IMR-90 (cell line): ENCODE data around the gene HMGB2.

Experiments
- CEBPB ChIP-seq: IDR thresholded peaks from 2 replicates; pipeline ENCODE4 v1.6.1; 2012; ENCODE audit warnings: low read depth, low read length, improper control_type of control experiment
- TF ChIP-seq, protein P1 (sequence below): conservative IDR thresholded peaks from 2 replicates; pipeline ENCODE4 v1.5.1; 2012; ENCODE audit warnings: mild to moderate bottlenecking, low read depth, low read length, improper control_type of control experiment
- TF ChIP-seq, protein P2 (sequence below): fragments of 150-350 bp; IDR thresholded peaks from 2 replicates; pipeline ENCODE4 v1.6.1; 2017; ENCODE audit warnings: mild to moderate bottlenecking, antibody characterized with exemption, low read length, low read depth

- TF ChIP-seq CEBPB, result no peak
- TF ChIP-seq, protein P1, sequence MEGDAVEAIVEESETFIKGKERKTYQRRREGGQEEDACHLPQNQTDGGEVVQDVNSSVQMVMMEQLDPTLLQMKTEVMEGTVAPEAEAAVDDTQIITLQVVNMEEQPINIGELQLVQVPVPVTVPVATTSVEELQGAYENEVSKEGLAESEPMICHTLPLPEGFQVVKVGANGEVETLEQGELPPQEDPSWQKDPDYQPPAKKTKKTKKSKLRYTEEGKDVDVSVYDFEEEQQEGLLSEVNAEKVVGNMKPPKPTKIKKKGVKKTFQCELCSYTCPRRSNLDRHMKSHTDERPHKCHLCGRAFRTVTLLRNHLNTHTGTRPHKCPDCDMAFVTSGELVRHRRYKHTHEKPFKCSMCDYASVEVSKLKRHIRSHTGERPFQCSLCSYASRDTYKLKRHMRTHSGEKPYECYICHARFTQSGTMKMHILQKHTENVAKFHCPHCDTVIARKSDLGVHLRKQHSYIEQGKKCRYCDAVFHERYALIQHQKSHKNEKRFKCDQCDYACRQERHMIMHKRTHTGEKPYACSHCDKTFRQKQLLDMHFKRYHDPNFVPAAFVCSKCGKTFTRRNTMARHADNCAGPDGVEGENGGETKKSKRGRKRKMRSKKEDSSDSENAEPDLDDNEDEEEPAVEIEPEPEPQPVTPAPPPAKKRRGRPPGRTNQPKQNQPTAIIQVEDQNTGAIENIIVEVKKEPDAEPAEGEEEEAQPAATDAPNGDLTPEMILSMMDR, result no peak
- TF ChIP-seq, protein P2, sequence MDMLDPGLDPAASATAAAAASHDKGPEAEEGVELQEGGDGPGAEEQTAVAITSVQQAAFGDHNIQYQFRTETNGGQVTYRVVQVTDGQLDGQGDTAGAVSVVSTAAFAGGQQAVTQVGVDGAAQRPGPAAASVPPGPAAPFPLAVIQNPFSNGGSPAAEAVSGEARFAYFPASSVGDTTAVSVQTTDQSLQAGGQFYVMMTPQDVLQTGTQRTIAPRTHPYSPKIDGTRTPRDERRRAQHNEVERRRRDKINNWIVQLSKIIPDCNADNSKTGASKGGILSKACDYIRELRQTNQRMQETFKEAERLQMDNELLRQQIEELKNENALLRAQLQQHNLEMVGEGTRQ, result no peak; the same call in 1 of the 2 replicates
Measured at GRCh38 chr4:173333658-173334084, 487 bp downstream of the HMGB2 start.
